Medulla oblongata (tissue), 1 donor: ENCODE measurements around the gene GPSM1.

Source experiments
- DNase-seq: peaks from one replicate; pipeline ENCODE4 v3.0.0-alpha.2; 2015; ENCODE audit errors: extremely low spot score

GPSM1 gene, protein sequence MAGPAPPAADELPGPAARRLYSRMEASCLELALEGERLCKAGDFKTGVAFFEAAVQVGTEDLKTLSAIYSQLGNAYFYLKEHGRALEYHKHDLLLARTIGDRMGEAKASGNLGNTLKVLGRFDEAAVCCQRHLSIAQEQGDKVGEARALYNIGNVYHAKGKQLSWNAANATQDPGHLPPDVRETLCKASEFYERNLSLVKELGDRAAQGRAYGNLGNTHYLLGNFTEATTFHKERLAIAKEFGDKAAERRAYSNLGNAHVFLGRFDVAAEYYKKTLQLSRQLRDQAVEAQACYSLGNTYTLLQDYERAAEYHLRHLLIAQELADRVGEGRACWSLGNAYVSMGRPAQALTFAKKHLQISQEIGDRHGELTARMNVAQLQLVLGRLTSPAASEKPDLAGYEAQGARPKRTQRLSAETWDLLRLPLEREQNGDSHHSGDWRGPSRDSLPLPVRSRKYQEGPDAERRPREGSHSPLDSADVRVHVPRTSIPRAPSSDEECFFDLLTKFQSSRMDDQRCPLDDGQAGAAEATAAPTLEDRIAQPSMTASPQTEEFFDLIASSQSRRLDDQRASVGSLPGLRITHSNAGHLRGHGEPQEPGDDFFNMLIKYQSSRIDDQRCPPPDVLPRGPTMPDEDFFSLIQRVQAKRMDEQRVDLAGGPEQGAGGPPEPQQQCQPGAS

GRCh38 chr9:136327304-136327974, at the start of gene GPSM1:
GPSM1 (plus strand) TSS chr9:136327539; CDS start chr9:136327696, 157 bp downstream.
- peak; percentile 62 for DNase-seq

GRCh38 chr9:136277746-136278145, 49.6 kb upstream of the GPSM1 start:
- DNase-seq, result no peak

DNA sequence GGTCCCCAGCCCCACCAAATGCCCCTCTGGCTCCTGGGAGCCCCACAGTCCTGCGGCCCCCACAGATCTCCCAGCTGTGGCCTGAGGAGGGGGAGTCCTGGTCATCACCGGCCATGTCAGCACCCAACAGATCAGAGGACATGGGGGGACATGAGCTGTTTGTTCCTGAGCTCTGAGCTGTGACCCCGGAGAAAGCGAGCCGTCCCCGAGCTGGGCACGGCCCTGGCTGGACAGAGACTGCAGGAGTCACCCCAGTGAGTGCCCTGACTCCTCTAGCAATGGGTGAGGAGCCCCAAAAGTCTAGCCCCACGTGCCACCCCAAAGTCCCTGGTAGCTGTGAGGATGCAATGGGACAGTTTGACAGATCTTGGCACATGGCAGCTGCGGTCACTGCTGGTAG, 49.1 kb upstream of the GPSM1 start:
- DNase-seq, result no peak

DNA sequence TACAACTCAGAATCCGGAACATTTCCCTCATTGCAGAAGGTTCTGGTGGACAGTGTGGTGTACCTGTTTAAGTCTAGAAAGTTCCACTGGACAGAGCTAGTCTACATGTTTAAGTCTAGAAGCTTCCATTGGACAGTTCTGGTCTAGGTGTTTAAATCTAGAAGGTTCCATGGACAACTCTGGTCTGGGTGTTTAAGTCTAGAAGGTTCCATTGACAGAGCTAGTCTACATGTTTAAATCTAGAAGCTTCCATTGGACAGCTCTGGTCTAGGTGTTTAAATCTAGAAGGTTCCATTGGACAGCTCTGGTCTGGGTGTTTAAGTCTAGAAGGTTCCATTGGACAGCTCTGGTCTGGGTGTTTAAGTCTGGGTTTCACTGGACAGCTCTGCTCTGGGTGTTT, 48.4 kb upstream of the GPSM1 start:
- no peak for DNase-seq

DNA sequence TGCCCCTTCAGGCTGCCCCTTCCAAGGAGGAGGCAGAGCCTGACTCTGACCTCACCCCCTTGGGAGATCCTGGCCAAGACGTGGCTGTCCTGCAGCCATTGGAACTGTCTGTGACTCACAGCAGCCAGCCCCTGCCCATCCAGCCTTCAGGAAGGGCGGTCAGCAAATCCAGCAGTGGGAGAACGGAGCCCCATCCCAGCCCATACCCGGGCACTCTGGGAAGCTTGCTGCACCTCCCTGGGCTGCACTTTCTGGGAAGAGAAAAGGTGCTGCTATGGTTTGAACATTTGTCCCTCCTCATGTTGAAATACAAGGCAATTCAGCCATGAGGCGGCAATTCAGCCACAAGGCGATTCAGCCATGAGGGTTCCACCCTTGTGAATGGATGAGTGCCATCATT, 47.9 kb upstream of the GPSM1 start:
- no peak for DNase-seq

GRCh38 chr9:136280535-136281315, 46.6 kb upstream of the GPSM1 start:
- DNase-seq, result no peak

DNA sequence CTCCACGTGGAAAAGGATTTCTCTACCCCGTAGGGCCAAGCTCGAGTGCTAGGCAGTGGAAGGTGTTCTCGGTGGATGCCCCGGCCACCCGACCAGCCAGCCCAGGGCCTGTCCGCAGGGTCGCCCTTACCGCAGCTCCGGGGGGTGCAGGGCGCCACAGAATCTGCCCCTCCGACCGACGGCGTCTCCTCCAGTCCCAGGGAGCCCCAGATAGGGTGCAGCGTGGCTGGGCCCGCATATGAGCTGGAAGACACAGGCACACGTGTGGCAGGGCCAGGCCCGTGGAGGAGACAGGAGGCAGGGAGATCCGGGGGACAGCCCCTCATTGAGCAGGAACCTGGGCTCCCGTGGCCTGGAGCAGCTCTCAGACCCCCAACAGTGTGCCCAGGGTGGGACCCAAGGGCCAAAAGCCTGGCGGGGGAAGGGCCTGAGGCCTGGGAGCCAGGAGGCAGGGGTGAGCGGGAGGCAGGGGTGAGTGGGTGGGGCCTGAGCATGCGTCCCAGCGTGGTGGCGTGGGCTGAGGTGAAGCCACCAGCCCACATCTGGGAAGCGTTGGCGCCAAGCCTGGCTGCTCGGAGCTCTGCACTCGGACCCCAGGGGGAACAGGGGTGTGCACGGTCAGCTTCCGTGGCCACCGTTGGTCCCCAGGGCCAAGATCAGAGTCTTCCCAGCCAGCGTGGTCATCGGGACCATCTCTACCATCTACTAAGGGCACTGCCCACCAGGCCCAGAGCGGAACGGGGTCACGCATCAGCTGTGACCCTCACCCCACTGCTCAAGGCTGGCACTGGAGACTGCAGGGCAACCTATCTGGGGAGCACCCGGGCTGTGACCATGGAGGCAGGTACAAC, 45.7 kb upstream of the GPSM1 start:
- no peak for DNase-seq

GRCh38 chr9:136282272-136282861, 45.0 kb upstream of the GPSM1 start:
- DNase-seq, result no peak

GRCh38 chr9:136283291-136284235, 43.8 kb upstream of the GPSM1 start:
- DNase-seq, result peak; percentile 86

GRCh38 chr9:136284311-136284710, 43.0 kb upstream of the GPSM1 start:
- no peak for DNase-seq

DNA sequence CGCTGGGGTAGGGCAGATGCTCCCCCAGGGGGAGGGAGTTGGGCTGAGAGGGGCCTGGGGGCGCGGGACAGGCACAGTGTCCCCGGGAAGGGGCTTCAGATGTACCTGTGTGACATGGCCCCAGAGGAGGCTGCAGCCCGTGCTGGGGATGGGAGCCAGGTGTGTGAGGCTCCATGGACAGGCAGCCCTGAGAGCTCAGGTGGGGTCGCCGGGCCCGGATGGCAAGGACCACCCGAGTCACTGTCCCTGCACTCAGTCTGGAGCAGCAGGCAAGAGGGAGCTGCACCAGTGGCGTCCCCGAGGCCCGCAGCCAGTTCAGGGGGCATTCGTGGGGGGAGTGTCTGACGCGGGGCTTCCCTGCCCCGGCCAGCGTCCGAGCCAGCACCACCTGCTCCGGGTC, 42.4 kb upstream of the GPSM1 start:
- no peak for DNase-seq

DNA sequence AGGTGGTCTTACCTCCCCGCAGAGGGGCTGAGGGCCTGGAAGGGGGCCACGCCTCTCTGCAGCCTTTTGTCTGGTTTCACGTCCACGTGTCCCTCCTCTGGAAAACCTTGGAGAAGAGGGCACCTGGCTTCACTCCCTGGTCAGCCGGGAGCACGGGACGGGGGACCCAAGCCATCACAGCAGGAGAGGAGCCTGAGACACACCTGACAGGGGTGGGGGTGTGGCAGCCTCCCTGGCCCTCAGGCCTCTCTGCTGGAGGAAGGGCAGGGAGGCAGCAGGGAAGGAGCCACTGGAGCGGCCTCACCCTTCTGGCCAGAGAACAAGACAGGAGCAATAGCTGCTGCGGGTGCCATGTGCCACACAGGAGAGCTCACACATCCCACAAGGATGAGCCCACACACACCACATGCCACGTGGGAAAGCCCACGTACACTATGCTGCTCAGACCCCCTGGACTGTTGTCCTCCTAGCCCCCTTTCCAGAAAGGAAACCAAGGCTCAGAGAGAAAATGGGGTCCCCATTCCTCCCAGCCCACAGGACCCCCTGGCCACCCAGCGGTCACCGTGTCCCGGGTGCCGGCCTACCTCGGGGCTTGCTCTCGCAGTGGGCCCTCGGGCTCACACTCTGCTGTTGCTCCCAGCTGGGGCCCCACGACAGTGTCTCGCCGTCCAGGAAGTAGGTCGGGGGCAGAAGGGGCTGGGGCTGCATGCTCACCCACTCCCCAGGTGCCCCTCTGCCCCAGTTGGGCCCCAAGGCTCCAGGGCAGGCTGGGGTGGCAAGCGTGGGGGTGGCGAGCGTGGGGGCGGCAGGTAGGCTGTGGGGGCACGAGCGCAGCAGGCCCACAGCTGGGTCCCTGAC, 41.6 kb upstream of the GPSM1 start:
- DNase-seq, result no peak

GRCh38 chr9:136286359-136286986, 40.9 kb upstream of the GPSM1 start:
- DNase-seq, result no peak

DNA sequence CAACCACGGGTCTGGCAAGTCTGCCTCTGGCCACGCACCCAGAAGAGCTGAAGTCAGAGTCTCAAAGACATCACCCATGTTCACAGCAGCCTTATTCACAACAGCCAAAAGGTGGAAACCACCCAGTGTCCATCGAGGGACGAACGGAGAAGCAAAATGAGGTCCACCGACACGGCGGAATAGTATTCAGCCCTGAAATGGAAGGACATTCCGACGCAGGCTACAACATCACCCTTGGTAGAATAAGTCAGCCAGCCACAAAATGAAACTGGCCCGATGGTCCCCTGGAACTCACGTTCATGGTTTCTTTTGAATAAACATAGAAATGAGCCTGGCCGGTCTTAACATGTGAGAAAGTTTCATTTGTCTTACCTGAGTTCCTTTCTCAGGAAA, 40.4 kb upstream of the GPSM1 start:
- DNase-seq, result no peak

DNA sequence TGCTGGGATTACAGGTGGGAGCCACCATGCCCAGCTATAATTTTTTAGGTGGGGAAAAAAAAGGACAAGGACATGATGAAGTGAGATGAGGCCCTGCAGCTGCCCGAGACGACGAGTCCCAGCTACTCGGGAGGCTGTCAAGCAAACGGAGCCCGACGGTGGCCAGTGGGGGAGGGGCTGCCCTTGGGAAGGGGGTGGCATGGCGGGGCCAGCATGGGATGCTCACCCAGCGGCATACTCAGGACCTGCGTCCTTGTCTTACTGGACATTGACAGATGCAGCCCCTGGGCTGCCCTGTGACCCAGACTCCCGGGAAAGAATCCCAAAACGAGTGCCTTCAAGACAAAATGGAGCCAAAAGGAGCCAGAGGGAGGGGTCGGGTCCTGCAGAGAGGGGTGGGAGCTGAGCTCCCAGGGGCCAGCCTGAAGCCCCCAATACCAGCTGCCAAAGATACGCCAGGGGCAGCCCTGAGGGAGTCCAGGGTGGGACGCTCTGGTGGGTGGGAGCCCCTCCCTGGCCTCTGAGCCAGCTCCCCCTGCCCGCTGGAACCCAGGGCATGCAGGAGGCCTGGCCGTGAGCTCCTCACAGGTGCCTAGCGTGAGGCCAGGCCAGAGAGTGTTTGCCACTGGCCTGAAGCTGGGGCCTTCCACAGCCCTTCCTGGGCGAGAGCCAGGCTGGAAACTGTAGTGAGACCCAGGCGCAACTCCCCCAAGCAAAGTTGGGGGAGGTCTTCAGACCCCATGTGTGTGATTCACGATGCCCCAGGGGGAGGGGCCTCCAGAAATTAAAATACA, 39.2 kb upstream of the GPSM1 start:
- no peak for DNase-seq

- DNase-seq, result no peak
These were observed 37.5 kb upstream of the GPSM1 start for GRCh38 chr9:136289651-136290507.
